GM23338 (cell line): Measurements from ENCODE around the gene IGF2BP2. TPM values are rescaled to one million over a fixed set of nuclear protein-coding genes. Genes with fewer than 3 reads are reported as not detected.
A peak's percentile ranks its signal among the peaks of the same experiment; 100 is the strongest.

Experiments
- ATAC-seq: fragments of 200-7000 bp; cut with Tn5 transposase; 3 replicates; pipeline ENCODE4 v1.9.1; 2020
- DNase-seq: peaks from one replicate; pipeline ENCODE4 v3.0.0-alpha.2; 2015; ENCODE audit warnings: low spot score
- H2AFZ ChIP-seq: fragments of 200-600 bp; sonication (generic); 2 replicates; pipeline ENCODE4 v1.8.0; 2016; ENCODE audit warnings: antibody characterized with exemption, mild to moderate bottlenecking, moderate library complexity
- H3F3A ChIP-seq: fragments of 200-600 bp; sonication (generic); replicated peaks from 2 replicates; pipeline ENCODE4 v1.8.0; 2017; ENCODE audit warnings: antibody characterized with exemption, mixed run types, low read depth
- H3K27ac ChIP-seq: fragments of 200-600 bp; sonication (generic); 2 replicates; pipeline ENCODE4 v1.6.1; 2016; ENCODE audit warnings: low read depth
- H3K27me3 ChIP-seq: fragments of 200-600 bp; sonication (generic); 2 replicates; pipeline ENCODE4 v1.8.0; 2016; ENCODE audit warnings: mild to moderate bottlenecking, mixed run types, moderate library complexity; ENCODE audit not compliant: insufficient read depth
- H3K36me3 ChIP-seq: fragments of 200-600 bp; sonication (generic); 2 replicates; pipeline ENCODE4 v1.8.0; 2016; ENCODE audit warnings: mild to moderate bottlenecking; ENCODE audit not compliant: insufficient read depth
- H3K4me1 ChIP-seq: fragments of 200-600 bp; sonication (generic); 2 replicates; pipeline ENCODE4 v1.8.0; 2016; ENCODE audit warnings: mild to moderate bottlenecking, moderate library complexity; ENCODE audit not compliant: insufficient read depth
- H3K4me2 ChIP-seq: fragments of 200-600 bp; sonication (generic); 2 replicates; pipeline ENCODE4 v1.7.1; 2017; ENCODE audit warnings: mixed run types
- H3K4me3 ChIP-seq: fragments of 200-600 bp; sonication (generic); 2 replicates; pipeline ENCODE4 v1.6.1; 2016; ENCODE audit warnings: mixed run types
- H3K79me2 ChIP-seq: fragments of 200-600 bp; sonication (generic); replicated peaks from 2 replicates; pipeline ENCODE4 v1.8.0; 2017; ENCODE audit warnings: mild to moderate bottlenecking; ENCODE audit not compliant: insufficient read depth
- H3K9me2 ChIP-seq: fragments of 200-600 bp; sonication (generic); 2 replicates; pipeline ENCODE4 v1.8.0; 2017; ENCODE audit not compliant: insufficient read depth
- H4K20me1 ChIP-seq: fragments of 200-600 bp; sonication (generic); replicated peaks from 2 replicates; pipeline ENCODE4 v1.8.0; 2017; ENCODE audit warnings: mild to moderate bottlenecking; ENCODE audit not compliant: insufficient read depth
- H3K27ac Mint-ChIP-seq: 2 replicates; pipeline ENCODE4 v1.8.0; 2020; ENCODE audit warnings: inconsistent platforms, mild to moderate bottlenecking, moderate library complexity, mixed read lengths
- H3K27me3 Mint-ChIP-seq: 3 replicates; pipeline ENCODE4 v1.8.0; 2022; ENCODE audit warnings: low read depth, mild to moderate bottlenecking, moderate library complexity, mixed read lengths, inconsistent platforms; ENCODE audit not compliant: insufficient read depth, poor library complexity
- H3K36me3 Mint-ChIP-seq: 3 replicates; pipeline ENCODE4 v1.8.0; 2021; ENCODE audit warnings: low read depth, mild to moderate bottlenecking, inconsistent platforms, moderate library complexity, mixed read lengths
- H3K4me1 Mint-ChIP-seq: 3 replicates; pipeline ENCODE4 v1.8.0; 2020; ENCODE audit warnings: mild to moderate bottlenecking, inconsistent platforms, mixed read lengths
- H3K4me3 Mint-ChIP-seq: 3 replicates; pipeline ENCODE4 v1.8.0; 2021; ENCODE audit warnings: moderate library complexity, mild to moderate bottlenecking, inconsistent platforms, mixed read lengths
- H3K9me3 Mint-ChIP-seq: 3 replicates; pipeline ENCODE4 v1.8.0; 2020; ENCODE audit warnings: moderate library complexity, mild to moderate bottlenecking, inconsistent platforms, mixed read lengths
- CREB1 ChIP-seq: fragments of 250-450 bp; sonication (Bioruptor Pico); IDR thresholded peaks from 2 replicates; pipeline ENCODE4 v1.5.0; 2020; ENCODE audit warnings: low read depth, mild to moderate bottlenecking, moderate library complexity
- CTCF ChIP-seq, 2 experiments: fragments of 200-600 bp in 1 of 2; sonication (generic) in 1 of 2; conservative IDR thresholded peaks; 2 replicates each; pipeline versions ENCODE4 v1.5.1 to v1.6.1; 2016 to 2017; ENCODE audit warnings: antibody characterized with exemption in 2 of 2, low read depth in 2 of 2, mild to moderate bottlenecking in 2 of 2, moderate library complexity in 1 of 2
- ZNF114 ChIP-seq: fragments of 250-450 bp; sonication (Bioruptor Pico); IDR thresholded peaks from 2 replicates; pipeline ENCODE4 v1.5.0; 2020; ENCODE audit warnings: mild to moderate bottlenecking, moderate library complexity
- ZNF462 ChIP-seq: fragments of 250-450 bp; sonication (Bioruptor Pico); IDR thresholded peaks from 2 replicates; pipeline ENCODE4 v1.5.0; 2020; ENCODE audit warnings: mild to moderate bottlenecking, moderate library complexity
- polyA plus RNA-seq: library from polyadenylated mRNA; unstranded; fragments of >200 nt; fragmentation: Nextera tagmentation; extraction: Ambion mirVana; gene quantifications from 2 replicates; pipeline ENCODE4 v1.2.1, GENCODE V29; 2016
- total RNA-seq: library from RNA; depleted of rRNA; stranded (reverse); fragments of >200 nt; shearing (Covaris generic); gene quantifications from 2 replicates; pipeline ENCODE4 v1.2.3, GENCODE V29; 2014

The IGF2BP2 gene
- total and polyA plus RNA-seq, 2 experiments from 2014 or later: 82.9 to 84.5 TPM

- H3K79me2 ChIP-seq: peaks cover 98% of the 10 kb centered on the region
- peak overlapping the region; percentile 57; the same call in 1 of the 2 replicates for H3K27ac Mint-ChIP-seq
- peak; percentile 74 for DNase-seq
Measured at GRCh38 chr3:185711255-185711870, 113.5 kb downstream of the IGF2BP2 start.

More at GRCh38 chr3:185711255-185711870, 113.5 kb downstream of the IGF2BP2 start:
- peaks cover 38% of the 10 kb centered on the region for H4K20me1 ChIP-seq
- peak overlapping the region; percentile 64 for H3K4me2 ChIP-seq
- Mint-ChIP-seq H3K27me3 (peaks cover 4% of the 10 kb centered on the region), H3K4me3 (no peak overlapping the region), H3K9me3 (no peaks in the 10 kb centered on the region), H3K4me1 (peaks cover 60% of the 10 kb centered on the region), H3K36me3 (no peaks in the 10 kb centered on the region)
- no peak overlapping the region for H2AFZ ChIP-seq
- H3K36me3 ChIP-seq: no peaks in the 10 kb centered on the region
- no peak overlapping the region for H3K4me3 ChIP-seq
- H3F3A ChIP-seq: 0 out of 2 replicates have a peak, but pooled peaks cover 3% of the 10 kb centered on the region
- no peaks in the 10 kb centered on the region for H3K27me3 ChIP-seq
- peaks cover 64% of the 10 kb centered on the region for H3K4me1 ChIP-seq
- H3K27ac ChIP-seq: peak overlapping the region; percentile 70; the same call in 1 of the 2 replicates
- 0 out of 4 replicates have a peak, but pooled peaks of 1 of the 2 experiments have one; percentile 12 for TF ChIP-seq CTCF (conservative IDR thresholded peaks at IDR 0.05; ENCODE audit: low read depth in 2 of 2)
- TF ChIP-seq ZNF462 (CRISPR knock-in tag): 0 out of 2 replicates have a peak, but pooled peaks have one; percentile 26
- no peak for TF ChIP-seq CREB1 (CRISPR knock-in tag)
- no peak for TF ChIP-seq ZNF114 (CRISPR knock-in tag)
- no peaks in the 10 kb centered on the region for H3K9me2 ChIP-seq
- peak; percentile 30 for ATAC-seq
